GM12872 (cell line): ENCODE measurements around the gene DYNLT5.
A peak's percentile ranks its signal among the peaks of the same experiment; 100 is the strongest.

Experiments
- TF ChIP-seq, protein P1 (sequence below): IDR thresholded peaks from 3 replicates; pipeline ENCODE4 v1.5.1; 2011; ENCODE audit warnings: low read depth, mild to moderate bottlenecking, low read length, moderate library complexity; ENCODE audit not compliant: insufficient read depth

Gene DYNLT5, protein sequence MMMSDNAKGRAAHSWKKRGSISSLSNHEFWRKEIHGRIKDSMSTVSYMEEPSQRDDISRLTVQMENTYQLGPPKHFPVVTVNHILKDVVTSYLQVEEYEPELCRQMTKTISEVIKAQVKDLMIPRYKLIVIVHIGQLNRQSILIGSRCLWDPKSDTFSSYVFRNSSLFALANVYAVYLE

DNA sequence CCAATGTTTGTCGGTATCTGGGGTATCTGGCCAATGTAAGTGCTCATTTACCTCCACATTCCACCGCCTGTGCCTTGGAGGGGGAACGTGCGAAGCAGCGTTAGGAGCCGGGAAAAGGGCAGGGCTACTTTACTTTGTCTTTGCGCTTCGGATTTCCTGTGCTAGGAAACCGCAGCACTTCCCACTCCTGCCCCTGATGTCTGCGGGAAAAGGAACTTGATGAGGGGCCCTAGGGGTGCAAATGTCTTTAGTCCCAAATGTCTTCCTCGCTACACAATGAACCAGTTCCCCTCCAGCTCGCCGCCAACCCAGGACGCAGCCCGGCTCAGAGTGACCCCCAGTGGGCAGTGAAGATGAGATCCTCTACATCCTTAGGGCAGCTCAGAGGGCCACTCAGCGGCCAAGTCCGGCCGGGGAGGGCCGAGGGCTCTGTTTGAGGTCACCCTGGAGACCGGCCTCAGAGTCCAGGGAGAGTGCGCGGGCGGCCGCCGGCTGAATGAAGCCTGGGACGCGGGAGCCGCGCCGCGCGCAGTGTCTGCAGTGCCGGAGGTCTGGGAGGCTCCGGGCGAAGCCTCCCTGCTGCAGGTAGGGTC, at the start of gene DYNLT5:
TSS of gene DYNLT5 (plus strand) at position 460 of the 593 bp plus-strand sequence. CDS start 2,200 bp downstream, outside the sequence.
- TF ChIP-seq, protein P1, sequence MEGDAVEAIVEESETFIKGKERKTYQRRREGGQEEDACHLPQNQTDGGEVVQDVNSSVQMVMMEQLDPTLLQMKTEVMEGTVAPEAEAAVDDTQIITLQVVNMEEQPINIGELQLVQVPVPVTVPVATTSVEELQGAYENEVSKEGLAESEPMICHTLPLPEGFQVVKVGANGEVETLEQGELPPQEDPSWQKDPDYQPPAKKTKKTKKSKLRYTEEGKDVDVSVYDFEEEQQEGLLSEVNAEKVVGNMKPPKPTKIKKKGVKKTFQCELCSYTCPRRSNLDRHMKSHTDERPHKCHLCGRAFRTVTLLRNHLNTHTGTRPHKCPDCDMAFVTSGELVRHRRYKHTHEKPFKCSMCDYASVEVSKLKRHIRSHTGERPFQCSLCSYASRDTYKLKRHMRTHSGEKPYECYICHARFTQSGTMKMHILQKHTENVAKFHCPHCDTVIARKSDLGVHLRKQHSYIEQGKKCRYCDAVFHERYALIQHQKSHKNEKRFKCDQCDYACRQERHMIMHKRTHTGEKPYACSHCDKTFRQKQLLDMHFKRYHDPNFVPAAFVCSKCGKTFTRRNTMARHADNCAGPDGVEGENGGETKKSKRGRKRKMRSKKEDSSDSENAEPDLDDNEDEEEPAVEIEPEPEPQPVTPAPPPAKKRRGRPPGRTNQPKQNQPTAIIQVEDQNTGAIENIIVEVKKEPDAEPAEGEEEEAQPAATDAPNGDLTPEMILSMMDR = no peak

DNA sequence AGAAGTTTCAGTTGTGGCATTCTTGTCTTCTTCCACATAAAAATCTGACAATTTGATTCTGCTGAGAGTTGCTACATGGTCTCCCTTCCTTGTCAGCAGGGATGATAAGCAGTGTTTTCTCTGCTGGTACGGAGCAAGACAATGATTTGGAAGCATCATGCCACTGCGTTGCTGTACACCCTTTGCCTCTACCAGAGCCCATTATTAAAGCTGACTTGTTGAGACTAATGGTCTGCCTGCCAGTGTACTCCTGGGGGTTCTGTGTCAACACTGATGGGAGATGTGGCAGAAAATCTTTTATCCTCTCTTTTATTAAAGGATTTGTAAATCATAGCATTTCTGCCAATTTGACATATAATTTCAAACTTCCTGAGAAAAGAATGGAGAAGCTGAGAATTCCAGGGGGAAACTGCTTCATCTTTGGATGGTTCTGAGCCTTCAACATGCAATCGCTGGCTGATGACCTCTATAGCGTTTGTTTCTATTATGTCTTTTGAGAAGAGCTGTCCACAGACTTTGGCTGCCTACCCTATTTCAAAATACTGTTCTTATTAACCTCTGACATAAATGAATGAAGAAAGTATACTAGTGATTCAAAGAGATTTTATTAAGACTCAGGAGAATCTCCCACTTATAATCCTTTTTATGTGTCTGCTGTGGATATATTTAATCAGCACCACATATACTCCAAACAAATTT, 47.9 kb upstream of the DYNLT5 start:
- TF ChIP-seq, protein P1 = no peak

DNA sequence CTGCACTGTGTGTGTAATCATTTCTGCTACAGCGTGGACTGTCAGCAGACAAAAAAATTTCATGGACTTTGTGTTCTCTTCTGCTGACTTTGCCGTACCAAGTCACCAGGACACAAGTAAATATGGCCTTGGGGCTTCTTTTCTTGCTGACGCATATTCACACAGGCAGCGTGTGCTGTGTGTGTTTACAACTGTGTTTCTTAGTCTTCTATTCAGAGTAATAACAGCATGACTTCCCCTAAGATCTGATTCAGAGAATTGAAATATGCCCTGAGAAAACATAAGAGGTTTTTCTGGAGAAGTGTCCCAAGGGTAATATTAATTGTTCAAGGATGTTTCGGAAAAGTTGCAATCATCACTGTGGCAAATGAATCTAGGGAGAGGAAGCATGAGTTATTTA, 47.1 kb upstream of the DYNLT5 start:
- TF ChIP-seq, protein P1 = no peak

DNA sequence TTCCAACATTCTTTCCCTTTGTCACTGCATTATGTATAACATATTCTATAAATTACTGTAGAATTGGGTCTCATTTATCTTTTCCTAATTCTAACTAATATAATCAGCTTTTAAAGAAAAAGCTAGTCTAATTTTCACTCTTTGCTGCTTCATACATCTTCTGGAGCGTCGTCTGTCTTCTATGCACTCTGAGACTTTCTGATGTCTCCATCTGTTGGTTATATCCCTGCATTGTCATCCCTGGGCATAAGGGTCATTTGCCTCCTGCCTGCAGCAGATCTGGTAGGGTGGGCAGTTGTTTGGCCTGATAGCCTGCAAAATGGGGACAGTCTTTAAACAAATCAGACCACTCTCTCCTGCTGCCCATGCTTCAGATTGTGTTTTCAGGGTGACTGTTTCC, 40.8 kb upstream of the DYNLT5 start:
- TF ChIP-seq, protein P1 = peak; percentile 8; the same call in 1 of the 3 replicates

DNA sequence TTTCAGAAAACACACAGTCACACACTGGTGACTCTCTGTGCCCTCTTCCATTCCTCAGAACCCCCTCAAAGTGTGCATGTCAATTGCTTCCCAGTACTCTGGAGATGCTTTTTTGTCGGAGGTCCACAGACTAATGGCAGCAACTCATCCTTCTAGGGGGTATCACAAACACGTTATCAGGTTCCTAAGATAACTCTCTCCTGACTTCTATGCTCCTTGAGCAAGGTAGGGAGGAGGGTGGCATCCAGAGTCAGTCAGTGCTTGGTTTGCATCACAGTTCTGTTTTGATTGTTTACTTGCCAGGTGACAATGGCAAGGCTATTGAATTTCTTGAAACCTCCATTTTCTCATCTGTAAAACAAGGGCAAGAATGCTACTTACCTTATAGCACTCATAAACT, 39.4 kb upstream of the DYNLT5 start:
- TF ChIP-seq, protein P1 = no peak

DNA sequence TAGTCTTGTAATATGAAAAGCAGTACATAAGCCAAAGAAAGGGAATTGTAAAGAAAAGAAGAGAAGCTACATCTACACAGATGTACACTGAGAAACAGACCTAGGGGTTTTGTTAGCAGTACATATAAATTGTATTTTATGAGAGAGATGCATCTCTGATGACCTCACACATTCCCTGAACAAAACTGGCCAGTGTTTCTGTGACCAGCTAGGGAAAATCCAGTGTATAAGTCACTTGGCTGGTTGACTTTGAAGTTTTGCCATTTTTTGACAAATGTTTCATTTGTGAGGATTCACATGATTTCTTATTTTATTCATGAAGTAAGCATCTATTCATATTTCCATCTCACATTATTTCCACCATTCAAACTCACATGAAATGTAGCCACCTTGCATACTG, 28.3 kb upstream of the DYNLT5 start:
- TF ChIP-seq, protein P1 = no peak

DNA sequence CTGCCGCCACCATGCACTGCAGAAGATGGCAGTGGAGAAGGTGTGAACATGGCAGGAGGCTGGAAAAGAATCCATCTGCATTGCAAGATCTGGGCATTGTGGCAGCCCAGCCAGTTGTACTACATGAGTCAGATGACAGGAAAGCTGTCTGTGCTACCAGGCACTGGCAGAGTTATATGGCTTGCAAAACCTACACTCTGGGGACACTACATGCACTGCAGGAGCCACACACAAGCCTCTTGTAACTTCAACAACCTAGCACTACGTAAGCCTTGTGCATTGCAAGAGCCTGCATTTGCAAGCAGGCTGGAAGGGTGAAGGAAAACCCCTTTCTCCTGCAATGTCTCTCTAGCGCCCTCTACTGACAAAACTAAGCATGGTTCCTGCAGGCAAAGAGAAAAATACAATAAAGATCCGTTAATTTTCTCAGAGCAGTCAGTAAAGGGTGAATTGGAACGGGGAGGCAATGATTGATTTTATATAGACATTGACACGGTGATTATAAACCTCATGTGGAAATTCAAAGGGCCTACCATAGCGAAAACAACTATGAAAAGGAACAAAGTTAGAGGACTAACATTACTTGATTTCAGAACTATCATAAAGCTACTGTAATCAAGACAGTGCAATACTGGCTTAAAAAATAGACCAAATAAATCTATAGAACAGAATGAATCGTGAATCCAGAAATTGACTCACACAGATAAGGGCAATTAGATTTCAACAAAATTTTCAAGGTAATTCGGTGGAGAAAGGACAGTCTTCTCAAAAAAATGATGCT, 26.2 kb upstream of the DYNLT5 start:
- TF ChIP-seq, protein P1 = peak; percentile 96
